ENCODE measurements around the gene VSTM4.

Gene VSTM4

DNA sequence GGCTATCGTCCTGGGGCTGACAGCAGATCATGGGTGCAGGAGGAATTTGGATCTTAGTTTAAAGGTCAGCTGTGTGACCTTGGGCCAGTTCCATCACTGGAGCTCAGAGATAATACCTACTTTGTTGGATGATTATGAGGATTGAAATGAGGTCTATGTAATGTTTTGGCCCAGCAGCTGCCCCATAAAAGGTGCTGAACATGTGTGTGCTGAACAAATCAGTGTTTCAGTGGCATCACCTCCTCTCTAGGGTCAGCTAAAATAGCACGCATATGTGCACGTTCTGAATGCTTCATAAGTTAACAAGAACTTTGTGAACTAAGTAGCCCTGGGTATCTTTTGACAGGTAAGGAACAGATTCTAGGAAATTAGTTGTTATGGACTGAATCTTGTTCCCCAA is 90.8 kb downstream of the VSTM4 start:
- no peaks in the 10 kb centered on the region for H3K27me3 ChIP-seq (ENCODE audit: control insufficient read depth, insufficient read depth, low read length)
- no peaks in the 10 kb centered on the region for H3K9me3 ChIP-seq (ENCODE audit: control insufficient read depth, insufficient read depth, low read length)
- H3K36me3 ChIP-seq (ENCODE audit: control insufficient read depth, insufficient read depth, low read length), result no peaks in the 10 kb centered on the region
- no peaks in the 10 kb centered on the region for H3K4me1 ChIP-seq (ENCODE audit: control insufficient read depth, insufficient read depth, low read length)
- no peak overlapping the region for H3K9ac ChIP-seq (ENCODE audit: low read depth, low read length)
- H3K4me3 ChIP-seq (ENCODE audit: low read depth, low read length), result no peak overlapping the region

DNA sequence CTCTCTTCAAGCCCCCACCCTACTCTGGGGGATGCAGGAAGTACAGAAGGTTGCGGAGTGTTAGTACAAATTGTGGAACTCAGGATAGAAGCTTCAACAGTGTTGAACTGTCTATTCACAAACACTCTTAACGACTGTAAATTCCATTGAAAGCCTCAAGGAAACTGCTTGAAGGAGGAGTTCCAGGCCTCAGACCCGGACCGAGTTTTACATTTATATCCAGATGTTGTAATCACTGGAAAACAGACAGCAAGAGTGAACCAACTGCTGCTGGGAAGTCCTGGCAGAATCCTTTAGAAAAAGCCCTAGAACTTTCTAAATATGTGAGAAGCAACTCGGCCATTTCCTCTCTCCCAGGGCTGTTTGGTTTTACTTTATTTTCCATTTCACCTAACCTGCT is 91.6 kb downstream of the VSTM4 start:
- Histone ChIP-seq H3K36me3 (ENCODE audit: control insufficient read depth, insufficient read depth, low read length) (no peaks in the 10 kb centered on the region), H3K27me3 (ENCODE audit: control insufficient read depth, insufficient read depth, low read length) (no peaks in the 10 kb centered on the region), H3K9ac (ENCODE audit: low read depth, low read length) (no peak overlapping the region), H3K4me3 (ENCODE audit: low read depth, low read length) (no peak overlapping the region), H3K4me1 (ENCODE audit: control insufficient read depth, insufficient read depth, low read length) (no peaks in the 10 kb centered on the region), H3K9me3 (ENCODE audit: control insufficient read depth, insufficient read depth, low read length) (no peaks in the 10 kb centered on the region)

DNA sequence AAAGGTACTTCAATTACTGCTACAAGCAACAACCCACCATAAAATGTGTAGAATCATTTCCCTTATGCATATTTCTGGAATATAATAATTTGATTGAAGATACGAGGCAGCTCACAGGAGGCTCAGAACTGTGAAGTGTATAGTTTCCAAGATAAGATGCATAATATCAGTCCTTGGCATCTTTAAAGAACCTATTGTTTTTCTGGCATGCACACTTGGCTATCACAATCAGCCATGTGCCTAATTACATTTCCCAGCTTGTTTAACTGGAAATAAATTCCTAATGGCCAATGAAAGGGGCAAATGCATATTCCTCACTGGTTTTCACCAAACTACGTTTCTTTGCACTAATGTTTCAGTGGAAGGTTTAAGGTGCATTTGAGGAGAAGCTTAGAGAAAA is 92.3 kb downstream of the VSTM4 start:
- Histone ChIP-seq H3K9me3 (ENCODE audit: control insufficient read depth, insufficient read depth, low read length) (no peaks in the 10 kb centered on the region), H3K9ac (ENCODE audit: low read depth, low read length) (no peak overlapping the region), H3K4me1 (ENCODE audit: control insufficient read depth, insufficient read depth, low read length) (no peaks in the 10 kb centered on the region), H3K27me3 (ENCODE audit: control insufficient read depth, insufficient read depth, low read length) (no peaks in the 10 kb centered on the region), H3K4me3 (ENCODE audit: low read depth, low read length) (no peak overlapping the region), H3K36me3 (ENCODE audit: control insufficient read depth, insufficient read depth, low read length) (no peaks in the 10 kb centered on the region)

DNA sequence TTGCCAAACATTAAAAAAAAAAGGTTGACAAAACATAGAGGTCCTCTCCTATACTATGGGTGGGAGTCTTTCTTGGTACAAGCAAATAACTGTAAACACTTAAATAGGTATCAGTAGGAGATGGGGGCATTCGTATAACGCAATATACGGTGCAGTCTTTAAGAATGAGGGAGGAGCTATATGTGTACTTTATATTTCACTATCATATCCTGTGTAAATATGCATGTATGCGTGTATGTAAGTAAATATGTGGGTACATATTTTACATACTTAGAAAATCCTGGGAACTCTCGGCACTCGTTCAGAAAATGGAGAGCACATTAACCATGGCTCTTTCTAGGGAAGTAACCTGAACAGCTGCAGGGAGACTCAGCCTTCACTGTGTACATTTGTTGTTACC is 93.6 kb downstream of the VSTM4 start:
- no peaks in the 10 kb centered on the region for H3K9me3 ChIP-seq (ENCODE audit: control insufficient read depth, insufficient read depth, low read length)
- no peaks in the 10 kb centered on the region for H3K36me3 ChIP-seq (ENCODE audit: control insufficient read depth, insufficient read depth, low read length)
- H3K4me3 ChIP-seq (ENCODE audit: low read depth, low read length), result no peak overlapping the region
- no peak overlapping the region for H3K9ac ChIP-seq (ENCODE audit: low read depth, low read length)
- H3K27me3 ChIP-seq (ENCODE audit: control insufficient read depth, insufficient read depth, low read length), result no peaks in the 10 kb centered on the region
- no peaks in the 10 kb centered on the region for H3K4me1 ChIP-seq (ENCODE audit: control insufficient read depth, insufficient read depth, low read length)

DNA sequence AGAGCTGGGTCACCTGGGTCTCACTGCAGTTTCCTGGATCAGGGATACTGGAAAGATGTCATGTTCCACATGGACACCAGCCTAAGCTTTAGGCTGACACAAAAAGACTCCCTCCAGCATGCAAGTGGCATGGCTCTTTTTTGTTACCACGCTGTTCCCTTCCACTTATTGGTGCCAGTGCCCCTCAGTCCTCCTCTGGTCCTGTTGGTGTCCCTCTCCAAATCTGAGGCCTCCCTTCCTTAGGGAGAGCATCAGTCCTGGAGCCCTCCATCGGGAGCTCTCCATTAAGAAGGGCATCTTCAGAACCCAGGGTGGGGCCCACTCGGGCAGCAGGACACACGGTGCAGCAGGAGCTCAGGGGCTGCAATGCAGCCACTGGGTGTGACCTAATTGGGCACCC is 99.6 kb downstream of the VSTM4 start:
- Histone ChIP-seq H3K4me3 (ENCODE audit: low read depth, low read length) (no peak overlapping the region), H3K36me3 (ENCODE audit: control insufficient read depth, insufficient read depth, low read length) (no peaks in the 10 kb centered on the region), H3K27me3 (ENCODE audit: control insufficient read depth, insufficient read depth, low read length) (no peaks in the 10 kb centered on the region), H3K9me3 (ENCODE audit: control insufficient read depth, insufficient read depth, low read length) (no peaks in the 10 kb centered on the region), H3K4me1 (ENCODE audit: control insufficient read depth, insufficient read depth, low read length) (no peaks in the 10 kb centered on the region), H3K9ac (ENCODE audit: low read depth, low read length) (no peak overlapping the region)

DNA sequence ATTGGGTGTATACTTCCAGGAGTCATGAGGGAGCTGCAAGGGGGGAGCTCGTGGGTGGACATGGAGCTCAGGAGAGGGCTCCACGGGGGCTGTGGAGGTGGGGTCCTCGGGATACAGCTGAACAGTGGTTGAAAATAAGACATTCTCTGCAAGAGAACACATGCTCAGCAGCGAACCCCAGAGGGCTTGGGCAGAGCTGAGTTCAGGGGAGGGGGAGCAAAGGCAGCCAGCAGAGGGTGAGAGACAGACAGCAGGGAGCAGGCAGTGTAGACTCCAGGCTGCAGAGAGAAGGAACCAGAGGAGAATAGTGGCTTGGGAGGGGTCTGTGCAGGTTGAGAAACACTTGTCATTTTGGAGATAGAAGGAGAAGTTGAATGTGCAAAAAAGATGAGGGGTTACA is 102.7 kb downstream of the VSTM4 start:
- H3K4me1 ChIP-seq (ENCODE audit: control insufficient read depth, insufficient read depth, low read length), result no peaks in the 10 kb centered on the region
- no peaks in the 10 kb centered on the region for H3K9me3 ChIP-seq (ENCODE audit: control insufficient read depth, insufficient read depth, low read length)
- no peaks in the 10 kb centered on the region for H3K27me3 ChIP-seq (ENCODE audit: control insufficient read depth, insufficient read depth, low read length)
- H3K4me3 ChIP-seq (ENCODE audit: low read depth, low read length), result no peak overlapping the region
- H3K36me3 ChIP-seq (ENCODE audit: control insufficient read depth, insufficient read depth, low read length), result no peaks in the 10 kb centered on the region
- no peak overlapping the region for H3K9ac ChIP-seq (ENCODE audit: low read depth, low read length)

DNA sequence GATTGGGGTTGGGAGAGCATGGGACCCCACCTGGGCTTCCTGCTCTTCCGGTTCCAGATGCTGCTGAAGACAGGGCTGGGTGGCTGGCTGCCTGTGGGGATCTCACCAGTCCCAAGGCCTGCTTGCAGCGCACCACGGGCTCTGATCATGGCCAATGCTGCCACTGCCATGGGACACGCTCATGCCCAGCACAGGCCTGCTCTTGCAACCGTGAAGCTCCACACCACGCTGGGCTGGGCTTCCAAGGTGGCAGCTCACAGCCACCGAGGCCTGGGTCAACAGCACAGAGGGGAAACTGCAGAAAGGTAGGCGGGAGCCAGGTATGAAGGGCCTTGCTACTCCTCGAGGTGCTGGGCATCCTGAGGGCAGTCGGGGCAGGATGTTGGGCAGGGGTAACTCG is 103.6 kb downstream of the VSTM4 start:
- no peak overlapping the region for H3K4me3 ChIP-seq (ENCODE audit: low read depth, low read length)
- H3K4me1 ChIP-seq (ENCODE audit: control insufficient read depth, insufficient read depth, low read length), result no peaks in the 10 kb centered on the region
- no peaks in the 10 kb centered on the region for H3K36me3 ChIP-seq (ENCODE audit: control insufficient read depth, insufficient read depth, low read length)
- H3K9me3 ChIP-seq (ENCODE audit: control insufficient read depth, insufficient read depth, low read length), result no peaks in the 10 kb centered on the region
- no peaks in the 10 kb centered on the region for H3K27me3 ChIP-seq (ENCODE audit: control insufficient read depth, insufficient read depth, low read length)
- H3K9ac ChIP-seq (ENCODE audit: low read depth, low read length), result no peak overlapping the region

DNA sequence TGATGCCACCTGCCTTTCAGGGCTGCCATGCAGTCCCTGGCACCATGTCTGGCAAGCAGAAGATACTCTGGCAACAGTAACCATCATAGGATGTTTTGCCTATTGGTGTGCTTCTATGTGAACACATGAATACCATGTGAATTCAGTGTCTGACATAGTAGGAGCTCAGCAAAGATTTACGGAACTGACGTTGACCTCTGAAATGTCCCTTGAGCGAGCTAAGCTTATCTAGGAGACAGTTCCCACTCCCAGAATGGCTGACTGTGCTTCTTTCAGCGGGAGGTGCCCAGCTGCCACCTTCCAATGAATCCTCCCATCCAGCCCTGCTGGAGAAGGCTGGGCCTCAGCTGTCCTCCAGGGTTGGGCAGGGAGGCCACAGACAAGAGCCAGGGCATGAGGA is 104.5 kb downstream of the VSTM4 start:
- H3K27me3 ChIP-seq (ENCODE audit: control insufficient read depth, insufficient read depth, low read length), result no peaks in the 10 kb centered on the region
- H3K9ac ChIP-seq (ENCODE audit: low read depth, low read length), result no peak overlapping the region
- H3K36me3 ChIP-seq (ENCODE audit: control insufficient read depth, insufficient read depth, low read length), result no peaks in the 10 kb centered on the region
- H3K4me1 ChIP-seq (ENCODE audit: control insufficient read depth, insufficient read depth, low read length), result no peaks in the 10 kb centered on the region
- H3K9me3 ChIP-seq (ENCODE audit: control insufficient read depth, insufficient read depth, low read length), result no peaks in the 10 kb centered on the region
- no peak overlapping the region for H3K4me3 ChIP-seq (ENCODE audit: low read depth, low read length)

DNA sequence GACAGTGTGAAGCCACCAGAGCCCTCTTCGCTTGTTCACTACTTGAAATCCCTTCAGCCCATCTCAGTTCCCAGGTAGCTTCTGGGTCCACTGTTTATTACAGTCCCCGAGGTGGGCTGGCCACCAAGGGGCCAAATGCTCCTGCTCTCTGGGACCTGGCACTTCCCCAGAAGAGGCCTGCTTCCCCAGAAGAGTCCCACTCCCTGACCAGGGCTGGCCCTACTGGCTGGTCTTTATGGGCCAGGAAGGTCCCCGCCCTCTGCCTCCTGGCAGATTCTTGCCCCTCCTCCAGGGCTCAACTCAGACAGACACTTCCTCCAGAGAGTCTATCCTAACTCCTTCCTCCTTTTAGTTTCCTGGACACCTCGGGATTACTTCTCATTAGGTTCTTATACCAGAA is 105.0 kb downstream of the VSTM4 start:
- Histone ChIP-seq H3K9me3 (ENCODE audit: control insufficient read depth, insufficient read depth, low read length) (no peaks in the 10 kb centered on the region), H3K9ac (ENCODE audit: low read depth, low read length) (no peak overlapping the region), H3K4me3 (ENCODE audit: low read depth, low read length) (no peak overlapping the region), H3K27me3 (ENCODE audit: control insufficient read depth, insufficient read depth, low read length) (no peaks in the 10 kb centered on the region), H3K4me1 (ENCODE audit: control insufficient read depth, insufficient read depth, low read length) (no peaks in the 10 kb centered on the region), H3K36me3 (ENCODE audit: control insufficient read depth, insufficient read depth, low read length) (no peaks in the 10 kb centered on the region)

DNA sequence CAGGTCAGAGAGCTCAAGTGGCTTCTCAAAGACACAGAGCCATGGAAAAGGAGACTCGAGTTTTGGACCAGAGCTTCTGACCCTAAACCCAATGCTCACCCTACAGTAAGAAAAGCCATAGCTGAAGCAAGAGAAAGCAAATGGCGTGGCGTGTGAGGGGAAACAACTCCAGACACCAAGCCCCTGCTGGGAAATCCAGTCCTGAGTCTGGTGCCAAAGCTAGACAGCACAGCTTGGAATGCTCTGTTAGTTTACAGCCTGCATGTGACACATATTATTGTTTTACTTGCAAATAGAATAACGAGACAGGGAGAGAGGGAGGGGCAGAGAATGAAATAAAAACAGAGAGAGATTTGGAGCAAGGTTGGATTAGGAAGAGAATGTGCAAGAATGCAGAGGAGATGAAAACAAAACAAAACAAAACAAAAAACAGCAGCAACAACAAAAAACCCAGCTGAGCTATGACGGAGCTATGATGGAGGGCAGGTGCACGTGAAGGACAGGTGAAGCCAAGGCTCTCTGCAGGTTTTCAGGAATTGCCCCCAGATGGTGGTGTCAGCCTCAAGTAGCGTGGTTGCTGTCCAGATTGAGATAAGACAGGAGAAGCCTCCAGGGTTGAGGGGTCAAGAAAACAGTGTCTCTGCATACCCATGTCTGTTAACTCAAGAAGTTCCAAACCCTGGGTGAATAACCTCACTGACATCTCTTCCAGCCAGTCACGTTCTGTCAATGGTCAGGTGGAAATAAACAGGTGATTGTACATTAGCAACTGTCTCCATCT is 105.9 kb downstream of the VSTM4 start:
- H3K9ac ChIP-seq (ENCODE audit: low read depth, low read length), result no peak overlapping the region
- H3K4me3 ChIP-seq (ENCODE audit: low read depth, low read length), result no peak overlapping the region
- no peaks in the 10 kb centered on the region for H3K27me3 ChIP-seq (ENCODE audit: control insufficient read depth, insufficient read depth, low read length)
- H3K4me1 ChIP-seq (ENCODE audit: control insufficient read depth, insufficient read depth, low read length), result no peaks in the 10 kb centered on the region
- H3K9me3 ChIP-seq (ENCODE audit: control insufficient read depth, insufficient read depth, low read length), result no peaks in the 10 kb centered on the region
- no peaks in the 10 kb centered on the region for H3K36me3 ChIP-seq (ENCODE audit: control insufficient read depth, insufficient read depth, low read length)

DNA sequence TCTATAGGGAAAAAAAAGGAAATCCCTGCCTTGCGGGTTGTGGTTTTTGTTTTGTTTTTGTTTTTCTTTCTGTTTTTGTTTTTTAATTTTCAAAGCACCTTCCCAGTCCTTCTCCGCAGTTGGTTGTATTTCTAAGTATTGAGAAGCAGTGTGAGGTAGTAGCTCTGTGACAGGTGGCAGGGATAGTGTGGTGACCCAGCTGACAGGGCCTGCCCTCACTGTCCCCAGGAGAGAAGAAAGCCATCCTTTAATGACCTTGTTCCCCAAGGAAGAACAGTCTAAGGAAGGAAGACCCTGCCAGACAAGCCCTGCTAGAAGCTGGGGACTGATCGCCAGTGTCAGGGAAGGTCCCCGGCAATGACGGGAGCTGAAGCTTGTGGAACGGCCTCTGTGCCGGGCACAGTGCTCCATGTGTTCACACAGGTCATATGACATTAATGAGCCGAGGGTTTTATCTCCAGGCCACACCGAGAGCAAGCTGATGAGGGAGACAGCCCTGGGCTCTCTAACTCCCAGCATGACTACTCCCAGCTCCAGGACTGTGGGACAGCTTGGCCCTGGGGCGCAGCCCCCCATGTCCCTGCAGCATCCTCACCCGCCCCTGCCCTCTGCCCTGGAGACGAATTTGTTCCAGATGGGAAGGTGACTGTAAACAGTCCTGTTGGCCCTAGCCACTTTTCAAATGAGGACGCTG is 106.7 kb downstream of the VSTM4 start:
- Histone ChIP-seq H3K4me3 (ENCODE audit: low read depth, low read length) (no peak overlapping the region), H3K27me3 (ENCODE audit: control insufficient read depth, insufficient read depth, low read length) (no peaks in the 10 kb centered on the region), H3K9me3 (ENCODE audit: control insufficient read depth, insufficient read depth, low read length) (no peaks in the 10 kb centered on the region), H3K36me3 (ENCODE audit: control insufficient read depth, insufficient read depth, low read length) (no peaks in the 10 kb centered on the region), H3K4me1 (ENCODE audit: control insufficient read depth, insufficient read depth, low read length) (no peaks in the 10 kb centered on the region), H3K9ac (ENCODE audit: low read depth, low read length) (no peak overlapping the region)

DNA sequence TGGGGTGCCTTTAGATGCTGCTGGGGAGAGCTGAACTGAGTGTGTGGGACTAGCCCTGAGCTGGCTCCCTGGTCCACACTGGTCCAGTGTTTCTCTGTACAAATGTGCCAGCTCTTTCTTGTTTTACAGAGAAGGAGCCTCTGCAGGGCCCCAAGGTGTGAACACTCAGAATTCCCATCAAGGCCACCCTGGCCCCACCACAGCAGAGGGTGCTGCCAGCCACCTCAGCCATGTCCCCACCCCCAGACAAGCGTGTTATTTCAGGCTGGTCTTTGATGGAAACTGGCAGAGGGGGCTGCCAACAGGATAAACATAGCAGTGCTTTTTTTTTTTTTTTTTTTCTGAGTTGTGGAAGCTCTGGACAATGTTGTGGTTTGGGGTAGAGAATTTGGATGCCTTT is 107.2 kb downstream of the VSTM4 start:
- Histone ChIP-seq H3K4me1 (ENCODE audit: control insufficient read depth, insufficient read depth, low read length) (no peaks in the 10 kb centered on the region), H3K9ac (ENCODE audit: low read depth, low read length) (no peak overlapping the region), H3K36me3 (ENCODE audit: control insufficient read depth, insufficient read depth, low read length) (no peaks in the 10 kb centered on the region), H3K27me3 (ENCODE audit: control insufficient read depth, insufficient read depth, low read length) (no peaks in the 10 kb centered on the region), H3K9me3 (ENCODE audit: control insufficient read depth, insufficient read depth, low read length) (no peaks in the 10 kb centered on the region), H3K4me3 (ENCODE audit: low read depth, low read length) (no peak overlapping the region)

Measured in iPS-15b (cell line).